Activated T-helper 1 cell treated with Interleukin-2 at 50 U/mL for 16 hours (primary cell): ENCODE results near the gene TTLL6.

Source experiments
- DNase-seq: peaks from one replicate; pipeline ENCODE4 v3.0.0-alpha.2; 2020; ENCODE audit warnings: low read depth

The TTLL6 gene

GRCh38 chr17:48760411-48760810 is 56.6 kb downstream of the TTLL6 start:
- no peak for DNase-seq

- no peak for DNase-seq
These were observed 57.7 kb downstream of the TTLL6 start for GRCh38 chr17:48759288-48759687.

- no peak for DNase-seq
These were observed 59.5 kb downstream of the TTLL6 start for GRCh38 chr17:48757524-48757961.

GRCh38 chr17:48756830-48757251 is 60.2 kb downstream of the TTLL6 start:
- DNase-seq, result no peak

- DNase-seq, result no peak
These were observed 61.7 kb downstream of the TTLL6 start for GRCh38 chr17:48755356-48755755.

GRCh38 chr17:48754500-48755261 is 62.3 kb downstream of the TTLL6 start:
- no peak for DNase-seq

- no peak for DNase-seq
These were observed 63.1 kb downstream of the TTLL6 start for GRCh38 chr17:48753794-48754499.

- DNase-seq, result no peak
These were observed 64.4 kb downstream of the TTLL6 start for GRCh38 chr17:48752399-48753288.

- no peak for DNase-seq
These were observed 65.2 kb downstream of the TTLL6 start for GRCh38 chr17:48751733-48752398.

GRCh38 chr17:48751172-48751571 is 65.9 kb downstream of the TTLL6 start:
- no peak for DNase-seq

- no peak for DNase-seq
These were observed 67.1 kb downstream of the TTLL6 start for GRCh38 chr17:48749621-48750553.

- no peak for DNase-seq
These were observed 68.1 kb downstream of the TTLL6 start for GRCh38 chr17:48748718-48749566.

GRCh38 chr17:48747445-48748363 is 69.3 kb downstream of the TTLL6 start:
- no peak for DNase-seq

- no peak for DNase-seq
These were observed 70.0 kb downstream of the TTLL6 start for GRCh38 chr17:48746916-48747444.

- DNase-seq, result no peak
These were observed 71.4 kb downstream of the TTLL6 start for GRCh38 chr17:48745381-48746275.

- no peak for DNase-seq
These were observed 76.5 kb downstream of the TTLL6 start for GRCh38 chr17:48740537-48740936.

GRCh38 chr17:48738803-48739526 is 78.1 kb downstream of the TTLL6 start:
- no peak for DNase-seq
